Measurements from ENCODE around the gene PLLP.
"Not testable (repeated sequence)": the region's sequence is repeated elsewhere in the genome, so short reads cannot be mapped to it uniquely, and the experiment has no call there.

Gene PLLP

DNA sequence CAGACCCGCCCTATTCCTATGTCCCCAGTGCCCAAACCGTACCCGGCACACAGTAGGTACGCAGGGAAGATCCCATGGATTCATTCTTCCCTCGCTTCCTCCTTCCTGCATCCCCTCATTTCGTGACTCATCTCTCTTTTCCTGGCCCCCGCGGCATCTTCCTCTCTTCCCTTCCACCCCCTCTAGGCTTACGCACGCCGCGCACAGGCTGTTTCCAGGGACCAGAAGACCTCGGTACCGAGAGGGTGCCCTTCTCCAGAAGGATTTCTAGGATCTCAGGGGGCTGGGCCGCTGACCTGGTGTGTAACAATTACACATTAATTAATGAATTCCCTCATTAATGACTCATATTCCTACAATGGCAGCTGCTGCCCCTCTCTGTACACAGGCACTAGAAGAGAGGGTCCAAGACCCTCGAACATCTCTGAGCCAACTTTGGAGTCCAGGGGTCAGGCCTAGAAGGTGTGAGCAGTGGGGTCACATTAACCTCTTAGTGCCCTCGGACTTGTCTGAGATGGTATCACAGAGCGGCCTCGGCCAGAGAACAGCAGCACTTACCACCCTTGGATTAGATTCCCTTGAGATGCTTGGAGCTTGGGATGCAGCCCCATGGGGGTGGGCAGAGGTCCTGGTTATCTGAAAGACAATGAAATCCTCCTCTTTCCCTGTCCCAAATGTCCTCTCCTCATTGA, 16.8 kb upstream of the PLLP start:
- no peak for DNase-seq

DNA sequence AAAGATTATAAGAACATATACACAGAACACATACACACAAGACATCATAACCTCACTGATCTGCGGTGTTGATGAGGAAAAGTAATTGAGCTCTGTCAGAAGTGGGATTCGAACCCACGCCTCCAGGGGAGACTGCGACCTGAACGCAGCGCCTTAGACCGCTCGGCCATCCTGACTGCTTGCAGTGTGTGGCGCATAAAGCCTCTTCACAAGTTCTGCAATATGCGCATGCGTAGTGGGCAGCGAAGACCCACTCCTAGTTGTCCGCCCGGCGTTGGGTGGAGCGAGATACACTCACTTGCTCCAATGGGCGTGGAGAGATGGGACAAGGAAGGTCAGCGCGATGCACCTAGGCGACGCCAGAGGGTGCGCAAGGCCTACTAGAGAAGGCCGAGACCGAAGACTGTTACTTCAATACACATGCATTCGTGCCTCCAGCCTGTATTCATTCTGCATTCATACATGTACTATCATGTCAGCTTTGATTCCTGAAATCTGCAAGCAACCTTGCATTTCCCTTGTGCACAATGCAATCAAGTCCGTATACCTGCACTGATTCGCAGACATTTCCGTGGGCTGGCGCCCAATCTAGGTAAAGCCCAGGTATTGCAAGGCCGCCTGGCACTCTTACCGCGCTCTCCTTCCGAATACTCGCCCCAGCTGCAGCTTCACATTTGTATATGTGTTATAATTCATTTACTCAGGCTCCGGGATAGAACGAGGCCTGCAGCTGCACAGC, 16.1 kb upstream of the PLLP start:
- peak; percentile 99 for DNase-seq

DNA sequence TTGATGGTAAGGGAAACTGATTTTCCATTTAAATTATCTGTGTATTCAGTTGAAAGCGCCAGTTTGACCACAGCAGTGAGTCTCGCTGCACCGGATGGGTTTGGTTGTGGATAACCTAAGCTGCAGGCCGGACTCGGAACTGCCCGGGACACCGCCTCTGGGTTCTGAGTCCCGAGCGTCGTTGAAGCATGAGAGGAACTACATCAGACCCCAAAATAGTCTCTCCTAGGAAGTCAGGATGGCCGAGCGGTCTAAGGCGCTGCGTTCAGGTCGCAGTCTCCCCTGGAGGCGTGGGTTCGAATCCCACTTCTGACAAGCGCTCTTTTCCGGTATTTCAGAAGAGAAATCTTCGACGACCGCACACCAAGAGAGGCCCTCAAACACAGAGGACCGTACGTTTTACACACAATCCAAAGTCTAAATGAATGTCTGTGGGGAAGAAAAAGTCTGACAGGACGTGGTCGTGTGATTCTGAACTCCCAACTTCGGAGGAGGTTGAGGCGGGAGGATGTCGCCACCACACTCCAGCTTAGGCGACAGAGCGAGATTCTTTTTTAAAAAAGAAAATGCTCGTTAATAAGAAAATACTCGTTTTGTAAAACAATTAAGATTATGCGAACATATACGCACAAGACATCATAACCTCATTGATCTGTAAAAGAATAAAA, 15.4 kb upstream of the PLLP start:
- DNase-seq = peak; percentile 94

DNA sequence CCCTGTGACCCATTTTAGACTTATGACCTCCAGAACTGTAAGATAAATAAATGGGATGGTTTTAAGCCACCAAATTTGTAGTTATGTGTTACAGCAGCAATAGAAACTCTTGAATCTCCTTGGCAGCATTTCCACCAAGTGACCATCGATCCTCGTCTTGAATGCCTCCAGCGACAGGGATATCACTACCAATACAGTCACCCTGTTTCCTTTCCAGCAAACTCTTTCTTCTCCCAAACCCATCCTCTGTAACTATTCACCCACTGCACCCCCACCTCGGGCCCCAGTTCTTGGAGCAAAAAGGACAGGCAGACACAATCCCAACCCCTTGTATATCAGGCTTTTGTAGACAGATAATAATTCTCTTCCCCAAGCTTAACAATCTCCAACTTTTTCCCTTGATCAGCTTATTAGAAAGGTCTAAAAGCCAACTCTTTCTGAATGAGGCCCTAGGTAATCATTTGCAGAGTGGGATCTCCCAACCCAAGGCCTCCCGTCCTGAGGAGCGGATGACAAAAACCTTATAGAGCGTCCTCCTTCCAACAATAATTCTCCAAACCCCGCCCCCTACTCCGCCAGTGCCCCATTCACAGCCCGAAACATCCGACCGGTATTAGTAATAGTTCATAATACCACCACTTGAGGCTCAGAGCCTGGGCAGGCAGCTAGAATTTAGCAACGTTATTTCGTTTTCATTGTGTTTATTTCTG, 14.7 kb upstream of the PLLP start:
- peak; percentile 72 for DNase-seq

DNA sequence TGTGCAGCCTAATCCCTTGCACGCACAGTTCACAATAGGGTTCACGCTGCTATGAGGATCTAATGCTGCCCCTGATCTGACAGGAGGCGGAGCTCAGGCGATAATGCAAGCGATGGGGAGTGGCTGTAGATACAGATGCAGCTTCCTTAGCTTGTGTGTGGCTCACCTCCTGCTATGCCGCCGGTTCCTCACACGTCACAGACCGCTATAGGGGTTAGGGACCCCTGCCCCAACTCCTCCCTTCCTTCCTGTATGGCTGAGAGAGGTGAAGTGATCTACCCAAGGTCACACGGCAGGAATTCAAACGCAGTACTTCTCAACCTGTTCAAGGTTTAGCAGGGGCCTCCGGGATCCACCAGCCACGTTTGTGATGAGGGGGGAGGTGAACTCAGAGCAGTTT, 13.4 kb upstream of the PLLP start:
- no peak for DNase-seq

DNA sequence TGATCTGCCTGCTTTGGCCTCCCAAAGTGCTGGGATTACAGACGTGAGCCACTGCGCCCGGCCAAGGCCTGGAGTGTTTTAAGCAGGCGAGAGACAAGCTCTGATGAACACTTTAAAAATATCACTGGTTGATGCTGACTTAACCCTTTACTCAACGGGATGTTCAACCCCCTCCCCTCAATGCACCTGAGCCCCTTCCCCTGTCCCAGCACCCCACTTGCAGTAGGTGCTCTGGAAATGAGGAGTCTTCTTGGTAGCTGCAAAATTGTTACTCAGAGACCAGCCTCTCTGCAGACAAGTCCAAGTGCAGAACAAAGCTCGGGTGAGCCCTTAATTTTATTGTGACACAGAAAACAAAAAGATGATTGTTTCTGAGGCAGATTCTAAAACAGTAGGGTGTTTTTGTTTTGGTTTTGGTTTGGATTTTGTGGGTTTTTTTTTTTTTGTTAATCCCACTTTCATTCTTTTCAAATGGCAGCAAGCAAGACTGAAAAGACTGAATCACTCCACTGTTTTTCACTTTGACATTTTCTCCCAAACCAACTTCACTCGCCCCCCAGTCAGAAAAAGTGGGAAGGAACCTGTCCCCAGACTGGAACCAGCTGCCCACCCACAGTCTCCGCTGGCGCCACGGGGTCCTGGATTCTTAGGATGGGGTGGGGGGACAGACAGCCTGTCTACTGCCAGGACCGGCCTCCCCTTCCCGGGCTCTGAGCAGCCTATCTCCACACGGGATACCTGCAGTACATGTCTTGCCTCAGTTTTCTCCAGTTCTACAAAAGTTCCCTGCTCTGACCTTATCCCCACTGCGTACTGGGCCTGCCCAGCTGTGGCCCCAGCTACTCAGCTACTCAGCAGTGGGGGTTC, 5.2 kb upstream of the PLLP start:
- peak; percentile 66 for DNase-seq

DNA sequence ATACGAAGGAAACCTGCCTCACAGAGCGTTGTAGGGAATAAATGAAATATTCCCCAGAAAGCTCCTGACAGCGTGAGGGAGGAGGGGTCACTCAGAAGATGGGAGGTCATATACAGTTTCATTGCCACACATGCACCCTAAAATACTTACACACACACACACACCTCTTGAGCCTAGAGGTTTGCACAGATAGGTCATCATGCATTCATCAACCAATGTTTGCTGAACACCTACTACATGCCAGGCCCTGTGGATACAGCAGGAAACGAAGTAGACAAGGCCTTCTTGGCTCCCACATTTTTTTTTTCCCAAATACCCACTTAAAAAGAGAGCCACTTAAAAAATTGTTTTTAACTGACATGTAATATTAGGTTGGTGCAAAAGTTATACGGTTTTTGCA, 907 bp upstream of the PLLP start:
- DNase-seq = no peak

DNA sequence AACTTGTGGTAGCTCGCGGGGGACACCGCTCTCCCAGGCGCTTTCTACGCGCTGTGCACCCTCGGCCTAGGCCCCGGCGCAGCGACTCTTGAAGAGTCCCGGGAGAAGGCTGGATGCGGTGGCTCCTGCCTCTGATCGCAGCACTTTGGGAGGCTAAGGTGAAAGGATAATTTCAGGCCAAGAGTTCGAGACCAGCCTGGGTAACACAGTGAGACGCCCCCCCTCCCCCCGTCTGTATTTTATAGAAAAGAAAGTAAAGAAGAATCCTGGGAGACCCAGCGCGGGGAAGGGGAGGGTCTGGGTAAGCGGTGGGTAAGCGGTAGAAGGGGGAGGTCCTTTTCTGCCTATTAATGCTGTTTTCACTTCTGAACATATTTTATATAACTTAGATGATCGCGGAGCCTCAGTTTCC, 486 bp upstream of the PLLP start:
- no peak for DNase-seq

DNA sequence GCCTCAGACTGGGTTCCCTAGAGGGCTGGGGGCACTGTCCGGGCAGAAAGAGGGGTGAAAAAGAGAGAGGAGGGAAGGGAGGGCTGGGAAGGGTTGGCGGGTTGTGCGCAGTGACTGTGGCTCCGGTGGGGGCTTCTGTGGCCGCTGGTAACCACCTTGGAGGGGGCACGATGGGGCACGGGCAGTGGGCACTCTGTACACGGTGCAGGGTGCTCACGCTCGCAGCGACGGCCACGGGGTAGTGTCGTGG, 588 bp downstream of the PLLP start:
- DNase-seq = no peak

DNA sequence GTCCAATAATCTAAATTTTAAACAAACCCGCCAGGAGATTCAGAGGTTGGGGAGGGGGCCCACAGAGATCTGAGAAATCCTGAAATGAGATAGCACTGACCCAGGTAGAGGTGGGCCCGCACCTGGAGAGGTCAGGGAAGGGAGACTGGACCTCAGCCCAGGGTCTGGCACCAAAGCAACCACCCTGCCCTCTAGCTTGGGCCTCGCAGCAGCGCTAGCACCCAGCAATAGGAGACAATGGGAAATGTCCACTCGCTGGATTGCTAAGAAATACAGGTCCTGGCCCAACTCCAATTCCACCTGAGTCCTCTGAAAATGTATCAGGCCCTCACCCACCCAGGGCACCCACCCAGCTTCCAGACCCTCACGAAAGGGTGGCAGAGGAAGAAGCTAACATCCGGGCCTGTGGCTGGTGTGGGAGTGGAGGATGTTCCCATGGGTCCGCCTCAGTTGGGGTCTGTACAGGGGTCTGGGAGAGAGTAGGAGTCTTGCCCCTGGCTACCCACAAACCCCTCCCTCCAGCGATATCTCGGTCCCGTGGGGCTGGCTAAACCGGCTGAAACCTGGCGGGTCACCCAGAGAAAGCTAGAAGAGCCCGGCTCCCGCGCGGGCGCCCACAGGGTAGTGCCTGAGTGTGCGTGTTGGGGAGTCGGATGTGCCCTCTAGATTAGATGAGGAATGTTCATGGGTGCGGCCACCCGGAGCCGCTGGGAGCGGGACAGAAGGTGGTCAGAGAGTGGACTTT, 1.1 kb downstream of the PLLP start:
- DNase-seq = no peak

DNA sequence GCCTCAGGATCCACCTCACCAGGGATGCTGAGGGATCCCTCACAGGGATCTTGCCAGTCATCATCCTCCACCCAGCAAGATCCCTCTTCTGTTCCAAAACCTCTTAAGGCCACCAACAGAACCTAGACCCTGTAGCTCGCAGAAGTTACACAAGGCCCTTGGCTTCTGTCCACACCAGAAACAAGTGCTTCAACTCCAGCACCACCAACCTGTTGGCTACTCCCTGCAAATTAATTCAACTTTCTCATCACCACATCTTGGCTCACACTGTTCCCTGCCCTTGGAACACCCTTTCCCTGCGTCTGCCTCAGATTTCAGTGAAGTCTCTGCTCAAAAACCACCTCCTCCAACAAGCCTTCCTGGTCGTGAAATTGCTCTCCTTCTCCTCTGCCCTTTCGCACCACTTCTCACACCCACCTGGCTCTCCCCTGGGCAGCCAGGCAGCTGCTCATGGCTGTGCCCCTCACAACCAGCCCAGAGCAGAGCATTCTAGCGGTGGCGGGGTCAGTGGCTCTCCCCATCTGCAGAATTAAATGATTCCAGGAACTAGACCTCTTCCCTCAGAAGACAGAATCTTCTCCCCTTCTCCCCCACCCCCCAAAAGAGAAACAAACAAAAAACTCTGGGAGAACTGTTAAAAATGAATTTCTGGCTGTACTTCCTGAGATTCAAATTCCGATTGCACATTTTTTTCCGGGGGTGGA, 1.8 kb downstream of the PLLP start:
- no peak for DNase-seq

DNA sequence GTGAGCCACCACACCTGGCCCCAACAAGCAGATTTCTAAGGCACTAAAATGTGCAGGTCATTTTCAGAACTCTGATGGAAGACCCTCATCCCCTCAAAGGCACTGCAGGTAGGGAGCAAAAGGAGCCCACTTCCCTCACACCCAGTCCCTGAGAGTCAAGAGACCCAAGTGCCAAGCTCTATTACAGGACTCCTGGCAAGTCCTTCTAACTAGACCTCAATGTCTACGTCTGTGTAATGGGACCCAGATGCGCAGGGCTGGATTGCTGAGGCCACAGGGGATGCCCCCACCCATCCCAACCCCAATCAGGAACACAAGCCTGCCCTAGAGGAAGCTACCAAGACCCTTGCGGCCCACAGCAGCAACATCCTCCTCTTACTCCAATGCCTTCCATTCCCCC, 2.7 kb downstream of the PLLP start:
- DNase-seq = no peak

DNA sequence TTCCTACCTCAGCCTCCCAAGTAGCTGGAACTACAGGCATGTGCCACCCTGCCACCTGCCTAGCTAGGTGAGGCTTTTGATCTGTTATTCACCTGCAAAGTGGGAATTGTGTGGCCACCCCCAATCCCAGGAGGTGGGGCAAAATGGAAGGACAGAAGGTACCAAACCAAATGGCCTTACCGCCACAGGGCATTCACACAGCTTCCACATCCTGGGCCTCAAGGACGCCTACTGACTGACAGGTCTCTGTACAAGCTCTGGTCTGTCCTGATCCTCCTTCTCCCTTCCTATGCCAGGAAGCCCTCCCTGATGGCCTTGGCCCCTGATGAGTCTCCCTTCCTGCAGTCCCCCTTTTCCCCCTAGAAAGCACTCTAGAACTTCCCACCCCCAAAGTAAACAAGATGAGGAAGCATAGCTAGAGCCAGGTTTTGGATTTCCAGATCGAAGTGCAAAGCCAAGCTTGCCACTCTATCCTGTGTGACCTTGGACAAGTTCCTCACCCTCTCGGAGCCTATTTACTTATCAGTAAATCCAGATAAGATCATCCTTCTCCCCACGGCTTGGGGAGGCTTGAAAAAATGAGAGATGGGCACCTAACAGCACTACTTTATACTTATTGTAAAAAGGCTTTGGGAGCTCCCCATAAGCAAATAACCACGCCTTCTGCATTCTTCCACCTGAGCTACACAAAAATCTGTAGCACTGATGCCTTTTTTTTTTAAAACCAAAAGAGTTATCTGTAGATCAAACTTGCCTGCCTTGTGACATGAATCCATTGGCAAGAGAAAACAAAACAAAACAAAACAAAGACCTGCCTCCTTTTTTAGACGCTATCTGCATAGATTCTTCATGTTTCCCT, 4.5 kb downstream of the PLLP start:
- DNase-seq = no peak

DNA sequence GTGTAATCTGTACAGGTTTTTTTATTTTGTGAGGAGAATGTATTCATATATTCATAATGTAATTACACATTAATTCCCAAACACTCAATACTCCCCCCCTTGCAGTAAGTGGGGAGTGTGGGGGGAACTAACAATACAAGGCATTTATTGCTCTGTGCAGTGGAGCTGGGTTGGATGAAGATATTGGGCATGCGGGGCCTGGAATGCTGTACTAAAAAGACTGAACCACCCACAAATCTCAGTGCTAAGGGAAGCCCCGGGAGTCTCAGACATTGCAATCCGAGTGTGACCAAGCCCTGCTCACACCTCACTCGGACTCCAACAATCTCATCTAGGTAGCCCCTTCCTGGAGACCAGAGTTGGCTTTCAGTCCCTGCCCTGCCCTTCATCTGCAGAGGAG, 6.0 kb downstream of the PLLP start:
- peak; percentile 68 for DNase-seq

DNA sequence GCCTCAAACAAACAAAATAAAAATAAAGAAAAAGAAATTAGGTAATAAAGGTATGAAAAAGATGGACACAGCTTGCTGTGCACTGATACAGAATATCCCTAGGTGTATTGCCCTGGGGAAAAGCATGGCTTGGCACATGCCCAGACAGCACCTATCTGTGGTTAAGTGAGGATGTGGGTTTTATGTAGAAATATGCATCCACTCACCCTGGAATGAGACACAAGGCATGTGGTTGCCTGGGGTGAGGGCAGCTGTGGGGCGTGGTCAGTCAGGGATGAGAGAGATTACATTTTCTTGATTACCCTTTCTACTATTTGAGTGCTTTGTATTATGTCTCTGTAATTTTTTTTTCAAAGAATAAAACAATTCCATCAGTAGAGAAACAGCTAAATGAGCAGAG, 6.9 kb downstream of the PLLP start:
- no peak for DNase-seq

DNA sequence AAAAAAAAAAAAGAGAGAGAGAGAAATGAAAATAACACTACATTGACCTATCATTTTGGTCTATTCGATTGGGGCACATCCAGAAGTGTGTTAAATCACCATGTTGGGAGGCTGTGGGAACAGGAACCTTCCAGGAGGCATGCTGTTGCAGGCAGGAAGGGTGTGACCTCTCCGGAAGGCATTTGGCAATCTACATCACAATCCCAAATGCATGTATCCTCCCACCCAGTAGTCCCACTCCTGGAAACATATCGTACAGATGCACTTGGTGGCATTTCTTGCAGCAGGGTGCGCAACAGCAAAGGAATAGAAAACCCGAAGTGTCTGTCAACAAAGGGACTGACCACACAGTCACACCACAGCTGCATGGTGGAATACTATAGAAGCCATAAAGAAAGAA, 7.9 kb downstream of the PLLP start:
- no peak for DNase-seq

DNA sequence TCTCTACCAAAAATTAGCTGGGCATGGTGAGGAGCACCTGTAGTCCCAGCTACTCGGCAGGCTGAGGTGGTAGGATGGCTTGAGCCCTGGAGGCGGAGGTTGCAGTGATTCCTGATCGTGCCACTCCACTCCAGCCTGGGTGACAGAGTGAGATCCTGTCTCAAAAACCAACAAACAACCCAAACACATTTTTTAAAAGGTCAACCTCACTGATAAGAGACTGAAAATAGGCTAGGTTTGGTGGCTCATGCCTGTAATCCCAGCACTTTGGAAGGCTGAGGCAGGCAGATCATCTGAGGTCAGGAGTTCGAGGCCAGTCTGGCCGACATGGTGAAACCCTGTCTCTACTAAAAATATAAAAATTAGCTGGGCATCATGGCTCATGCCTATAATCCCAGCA, 8.5 kb downstream of the PLLP start:
- not testable (repeated sequence) for DNase-seq

DNA sequence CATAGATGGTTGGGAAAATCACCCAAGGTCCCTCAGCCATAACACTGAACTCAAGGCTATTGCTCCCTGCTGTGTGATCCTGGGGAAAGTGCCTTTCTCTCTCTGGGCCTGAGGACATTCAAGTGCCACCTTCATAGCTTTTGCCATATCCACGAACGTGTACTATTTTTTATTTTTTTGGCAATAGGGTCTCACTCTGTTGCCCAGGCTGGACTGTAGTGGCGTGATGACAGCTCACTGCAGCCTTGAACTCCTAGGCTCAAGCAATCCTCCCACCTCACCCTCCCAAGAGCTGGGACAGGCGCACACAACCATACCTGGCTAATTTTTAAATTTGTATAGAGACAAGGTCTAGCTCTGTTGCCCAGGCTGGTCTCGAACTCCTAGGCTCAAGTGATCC, 10.6 kb downstream of the PLLP start:
- DNase-seq = no peak

DNA sequence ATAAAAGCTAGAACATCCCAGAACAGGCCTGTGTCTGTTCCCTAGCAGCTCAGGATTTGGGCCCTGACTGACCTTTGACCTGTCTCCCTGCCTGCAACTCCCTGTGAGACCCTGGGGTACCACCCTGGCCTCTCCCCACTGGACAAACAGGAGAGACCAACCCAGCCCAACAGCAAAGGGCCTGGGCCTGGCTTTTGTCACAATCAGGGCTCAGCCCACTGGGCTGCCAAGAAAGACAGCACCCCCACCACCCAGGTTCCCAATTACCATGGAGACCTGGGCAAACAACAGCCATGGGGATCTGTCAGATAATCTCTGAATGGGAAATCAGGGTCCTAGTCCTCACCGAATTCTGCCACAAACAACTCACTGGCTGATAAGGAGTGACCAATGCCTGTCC, 11.1 kb downstream of the PLLP start:
- DNase-seq = no peak

DNA sequence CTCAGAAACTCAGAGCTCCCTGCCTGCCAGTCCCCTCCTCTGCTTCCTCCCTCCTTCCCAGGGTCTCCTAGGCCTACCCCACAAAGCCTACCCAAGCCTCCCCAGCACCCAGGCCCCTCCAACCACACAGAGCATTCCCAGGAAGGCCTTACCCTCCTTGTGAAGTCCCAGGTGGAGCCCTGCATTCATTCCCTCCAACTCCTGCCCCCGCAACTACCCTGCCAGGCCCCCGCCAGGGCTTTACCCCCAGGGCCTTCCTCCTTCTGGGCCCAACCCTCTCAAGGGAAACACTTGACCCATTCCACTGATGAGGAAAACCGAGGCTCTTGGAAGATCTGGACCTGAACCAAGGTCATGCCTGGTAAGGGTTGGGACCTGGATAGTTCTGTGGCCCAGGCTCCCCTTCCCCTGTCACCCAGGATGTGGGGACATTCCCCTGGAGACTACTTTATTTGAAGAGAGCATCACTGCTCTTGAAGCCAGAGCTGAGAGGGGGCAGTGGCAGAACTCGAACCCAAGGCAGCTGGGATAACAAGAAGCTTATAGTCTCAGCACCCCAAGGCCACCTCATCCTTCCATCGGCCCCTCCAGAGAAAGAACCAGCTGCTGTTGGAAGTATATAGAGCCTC, 12.5 kb downstream of the PLLP start:
- no peak for DNase-seq

Data from midbrain (tissue), 1 donor.